ENCODE results near the gene FUT4. TPM values are rescaled to one million over a fixed set of nuclear protein-coding genes. Genes with fewer than 3 reads are reported as not detected.
A peak's percentile ranks its signal among the peaks of the same experiment; 100 is the strongest.

The FUT4 gene
- total and polyA plus RNA-seq, 2 experiments from 2014 or later, result 5.9 to 13.9 TPM

GRCh38 chr11:94584978-94585377, 41.3 kb downstream of the FUT4 start:
- no peak overlapping the region for H2AFZ ChIP-seq
- peaks cover 11% of the 10 kb centered on the region for H3K4me1 ChIP-seq (ENCODE audit: insufficient read depth)
- H3K27ac ChIP-seq, result no peak overlapping the region
- WGBS (ENCODE audit: low lambda C conversion rate, missing lambda C conversion rate), result 93% methylated on average over 5 of the region's 5 CpGs
- no peak overlapping the region for H3K4me3 ChIP-seq
- H3K9me3 ChIP-seq (ENCODE audit: low read depth), result no peaks in the 10 kb centered on the region
- no peaks in the 10 kb centered on the region for H3K36me3 ChIP-seq (replicated peaks; ENCODE audit: insufficient read depth, low read depth)
- DNase-seq (ENCODE audit: low spot score), result no peak
- no peaks in the 10 kb centered on the region for H3K9me2 ChIP-seq (replicated peaks; ENCODE audit: insufficient read depth)
- no peaks in the 10 kb centered on the region for H3K27me3 ChIP-seq
- no peak overlapping the region for H3K4me2 ChIP-seq
- TF ChIP-seq, protein P1, sequence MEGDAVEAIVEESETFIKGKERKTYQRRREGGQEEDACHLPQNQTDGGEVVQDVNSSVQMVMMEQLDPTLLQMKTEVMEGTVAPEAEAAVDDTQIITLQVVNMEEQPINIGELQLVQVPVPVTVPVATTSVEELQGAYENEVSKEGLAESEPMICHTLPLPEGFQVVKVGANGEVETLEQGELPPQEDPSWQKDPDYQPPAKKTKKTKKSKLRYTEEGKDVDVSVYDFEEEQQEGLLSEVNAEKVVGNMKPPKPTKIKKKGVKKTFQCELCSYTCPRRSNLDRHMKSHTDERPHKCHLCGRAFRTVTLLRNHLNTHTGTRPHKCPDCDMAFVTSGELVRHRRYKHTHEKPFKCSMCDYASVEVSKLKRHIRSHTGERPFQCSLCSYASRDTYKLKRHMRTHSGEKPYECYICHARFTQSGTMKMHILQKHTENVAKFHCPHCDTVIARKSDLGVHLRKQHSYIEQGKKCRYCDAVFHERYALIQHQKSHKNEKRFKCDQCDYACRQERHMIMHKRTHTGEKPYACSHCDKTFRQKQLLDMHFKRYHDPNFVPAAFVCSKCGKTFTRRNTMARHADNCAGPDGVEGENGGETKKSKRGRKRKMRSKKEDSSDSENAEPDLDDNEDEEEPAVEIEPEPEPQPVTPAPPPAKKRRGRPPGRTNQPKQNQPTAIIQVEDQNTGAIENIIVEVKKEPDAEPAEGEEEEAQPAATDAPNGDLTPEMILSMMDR (IDR thresholded peaks at IDR 0.05; ENCODE audit: poor library complexity), result no peak
- H4K20me1 ChIP-seq (ENCODE audit: insufficient read depth, poor library complexity, severe bottlenecking), result no peaks in the 10 kb centered on the region
- H3K79me2 ChIP-seq, result no peaks in the 10 kb centered on the region

DNA sequence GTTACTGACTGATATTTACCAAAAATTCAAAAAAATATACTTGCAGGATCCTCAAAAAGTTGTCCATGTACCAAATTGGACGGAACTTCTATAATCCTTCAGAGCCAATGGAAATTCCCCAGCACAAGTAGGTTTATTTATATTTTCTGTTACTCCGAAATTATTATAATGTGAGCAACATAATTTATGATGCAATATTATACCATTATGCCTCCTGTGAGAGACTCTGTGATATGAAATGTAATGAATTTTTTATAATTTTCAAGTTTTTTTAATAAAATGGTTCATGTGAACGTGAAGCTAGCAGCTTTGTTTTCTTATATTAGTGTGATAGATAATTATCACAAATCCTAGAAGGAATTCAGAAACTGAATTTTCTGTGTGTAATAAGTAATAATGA, 41.7 kb downstream of the FUT4 start:
- Histone ChIP-seq H3K4me2 (no peak overlapping the region), H3K79me2 (no peaks in the 10 kb centered on the region), H3K27ac (no peak overlapping the region), H3K36me3 (replicated peaks; ENCODE audit: insufficient read depth, low read depth) (no peaks in the 10 kb centered on the region), H3K27me3 (no peaks in the 10 kb centered on the region), H2AFZ (no peak overlapping the region), H4K20me1 (ENCODE audit: insufficient read depth, poor library complexity, severe bottlenecking) (no peaks in the 10 kb centered on the region), H3K9me2 (replicated peaks; ENCODE audit: insufficient read depth) (no peaks in the 10 kb centered on the region), H3K4me1 (ENCODE audit: insufficient read depth) (peaks cover 11% of the 10 kb centered on the region), H3K9me3 (ENCODE audit: low read depth) (no peaks in the 10 kb centered on the region), H3K4me3 (no peak overlapping the region)
- TF ChIP-seq EZH2phosphoT487 (IDR thresholded peaks at IDR 0.05; ENCODE audit: low read depth, severe bottlenecking, unreplicated experiment) (no peak), EZH2 (IDR thresholded peaks at IDR 0.05; ENCODE audit: borderline replicate concordance) (no peak)
- TF ChIP-seq, protein P1 (IDR thresholded peaks at IDR 0.05; ENCODE audit: poor library complexity), result no peak
- no peak for DNase-seq (ENCODE audit: low spot score)
- 97% methylated on average over 3 of the region's 3 CpGs for WGBS (ENCODE audit: low lambda C conversion rate, missing lambda C conversion rate)

DNA sequence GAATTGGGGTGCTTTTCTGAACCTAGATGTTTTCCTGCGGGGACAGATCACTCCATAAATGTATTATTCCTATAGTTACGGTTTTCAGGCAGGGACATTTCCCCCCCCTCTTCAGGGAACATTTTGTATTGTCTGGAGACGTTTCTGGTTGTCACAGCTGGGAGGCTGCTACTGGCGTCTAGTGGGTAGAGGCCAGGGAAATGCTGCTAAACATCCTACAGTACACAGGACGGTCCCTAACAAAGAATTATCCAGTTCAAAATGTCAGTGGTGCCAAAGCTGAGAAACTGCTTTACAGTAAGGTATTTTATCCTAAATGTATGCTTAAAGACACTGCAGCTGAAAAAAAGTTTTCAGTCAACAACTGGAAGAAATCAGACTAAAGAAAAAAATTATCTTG, 42.8 kb downstream of the FUT4 start:
- no peaks in the 10 kb centered on the region for H3K27me3 ChIP-seq
- no peaks in the 10 kb centered on the region for H3K79me2 ChIP-seq
- H2AFZ ChIP-seq, result no peak overlapping the region
- H3K27ac ChIP-seq, result peak overlapping the region; percentile 53
- H4K20me1 ChIP-seq (ENCODE audit: insufficient read depth, poor library complexity, severe bottlenecking), result no peaks in the 10 kb centered on the region
- H3K4me1 ChIP-seq (ENCODE audit: insufficient read depth), result peaks cover 11% of the 10 kb centered on the region
- peak overlapping the region; percentile 14 for H3K4me2 ChIP-seq
- no peak for TF ChIP-seq EZH2phosphoT487 (IDR thresholded peaks at IDR 0.05; ENCODE audit: low read depth, severe bottlenecking, unreplicated experiment)
- TF ChIP-seq, protein P1 (IDR thresholded peaks at IDR 0.05; ENCODE audit: poor library complexity), result no peak
- TF ChIP-seq EZH2 (IDR thresholded peaks at IDR 0.05; ENCODE audit: borderline replicate concordance), result no peak
- H3K9me2 ChIP-seq (replicated peaks; ENCODE audit: insufficient read depth), result no peaks in the 10 kb centered on the region
- H3K36me3 ChIP-seq (replicated peaks; ENCODE audit: insufficient read depth, low read depth), result no peaks in the 10 kb centered on the region
- WGBS (ENCODE audit: low lambda C conversion rate, missing lambda C conversion rate), result 67% methylated on average over 5 of the region's 5 CpGs
- no peaks in the 10 kb centered on the region for H3K9me3 ChIP-seq (ENCODE audit: low read depth)
- no peak for DNase-seq (ENCODE audit: low spot score)
- H3K4me3 ChIP-seq, result no peak overlapping the region

- Histone ChIP-seq H3K9me2 (replicated peaks; ENCODE audit: insufficient read depth) (no peaks in the 10 kb centered on the region), H3K36me3 (replicated peaks; ENCODE audit: insufficient read depth, low read depth) (no peaks in the 10 kb centered on the region), H3K9me3 (ENCODE audit: low read depth) (no peaks in the 10 kb centered on the region), H3K4me2 (peak overlapping the region; percentile 14), H3K79me2 (no peaks in the 10 kb centered on the region), H2AFZ (no peak overlapping the region), H3K4me3 (no peak overlapping the region), H3K27me3 (no peaks in the 10 kb centered on the region), H3K27ac (peak overlapping the region; percentile 71), H3K4me1 (ENCODE audit: insufficient read depth) (peaks cover 11% of the 10 kb centered on the region), H4K20me1 (ENCODE audit: insufficient read depth, poor library complexity, severe bottlenecking) (no peaks in the 10 kb centered on the region)
- DNase-seq (ENCODE audit: low spot score), result peak; percentile 42
- WGBS (ENCODE audit: low lambda C conversion rate, missing lambda C conversion rate), result 34% methylated on average over 5 of the region's 5 CpGs
- no peak for TF ChIP-seq EZH2phosphoT487 (IDR thresholded peaks at IDR 0.05; ENCODE audit: low read depth, severe bottlenecking, unreplicated experiment)
- no peak for TF ChIP-seq EZH2 (IDR thresholded peaks at IDR 0.05; ENCODE audit: borderline replicate concordance)
- TF ChIP-seq, protein P1 (IDR thresholded peaks at IDR 0.05; ENCODE audit: poor library complexity), result no peak
Measured at GRCh38 chr11:94586978-94587377, 43.3 kb downstream of the FUT4 start.
